Stimulated activated CD8-positive, alpha-beta memory T cell treated with anti-CD3 and anti-CD28 coated beads, Interleukin-2, amount 100 ng/mL, for 1 hour (primary cell): ENCODE data around the gene COL5A3.
A peak's percentile ranks its signal among the peaks of the same experiment; 100 is the strongest.
"Not testable (repeated sequence)": the region's sequence is repeated elsewhere in the genome, so short reads cannot be mapped to it uniquely, and the experiment has no call there.

Experiments used
- DNase-seq, 2 donors: peaks; one replicate each; pipeline ENCODE4 v3.0.0-alpha.2; 2020; ENCODE audit warnings: low read depth in 2 of 2

COL5A3 gene

DNA sequence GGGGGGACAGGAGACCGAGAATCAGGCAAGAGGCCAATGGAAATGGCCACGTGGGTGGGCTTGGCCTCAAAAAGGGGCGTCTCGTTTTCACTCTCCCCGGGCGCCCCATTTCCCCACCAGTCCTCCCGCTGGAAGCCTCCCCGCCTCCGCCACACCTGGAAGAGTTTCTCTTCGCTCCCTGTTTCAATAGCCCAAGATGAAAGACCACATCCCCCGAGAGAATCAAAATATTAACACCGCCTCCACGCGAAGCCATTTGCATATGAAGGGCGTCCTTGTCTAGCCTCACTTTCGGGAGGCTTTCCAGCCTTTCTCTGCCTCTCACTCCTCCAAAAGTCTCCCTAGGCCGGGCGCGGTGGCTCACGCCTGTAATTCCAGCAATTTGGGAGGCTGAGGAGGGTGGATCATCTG, 73.3 kb downstream of the COL5A3 start:
- no peak for DNase-seq

GRCh38 chr19:9936326-9937000, 73.8 kb downstream of the COL5A3 start, which contains the start of gene OLFM2:
Gene OLFM2 (minus strand): TSS chr19:9936515. CDS start chr19:9936366, 149 bp downstream.
- no peak for DNase-seq

DNA sequence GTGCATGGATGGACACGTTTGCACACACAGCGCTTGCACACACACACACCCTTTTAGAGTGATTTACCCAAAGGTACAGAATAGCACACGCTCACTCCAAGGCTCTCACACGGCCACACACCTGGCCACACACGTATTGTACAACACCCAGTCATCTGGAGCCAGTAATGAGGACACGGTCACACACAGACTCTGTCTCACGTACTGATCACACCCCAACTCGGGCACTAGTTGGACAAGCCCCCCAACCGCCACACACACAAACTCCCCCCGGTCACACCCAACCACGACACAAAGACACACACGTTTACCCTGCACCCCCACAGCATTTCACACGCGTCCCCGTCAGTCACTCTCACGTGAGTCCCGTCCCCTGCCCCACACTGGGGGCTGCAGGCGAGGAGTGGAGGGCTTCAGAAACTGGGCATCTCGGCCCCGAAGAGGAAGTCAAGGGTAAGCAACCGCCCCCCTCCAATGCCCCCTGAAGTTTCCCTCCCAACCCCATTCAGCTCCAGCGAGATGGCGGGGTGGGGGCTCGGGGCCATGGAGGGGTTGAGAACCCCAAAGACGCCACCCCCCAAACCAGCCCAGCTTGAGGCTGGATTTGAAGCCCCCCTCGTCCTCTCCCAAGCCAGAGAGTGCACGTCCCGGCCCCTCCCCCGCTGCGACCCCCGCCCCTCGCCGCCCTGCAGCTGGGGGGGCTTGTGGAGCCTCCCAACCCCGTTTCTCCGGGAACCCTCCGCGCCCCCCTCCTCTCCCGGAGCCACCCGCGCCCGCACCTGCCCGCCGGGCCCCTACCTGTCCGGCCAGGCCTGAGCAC, 74.6 kb downstream of the COL5A3 start:
- no peak for DNase-seq

DNA sequence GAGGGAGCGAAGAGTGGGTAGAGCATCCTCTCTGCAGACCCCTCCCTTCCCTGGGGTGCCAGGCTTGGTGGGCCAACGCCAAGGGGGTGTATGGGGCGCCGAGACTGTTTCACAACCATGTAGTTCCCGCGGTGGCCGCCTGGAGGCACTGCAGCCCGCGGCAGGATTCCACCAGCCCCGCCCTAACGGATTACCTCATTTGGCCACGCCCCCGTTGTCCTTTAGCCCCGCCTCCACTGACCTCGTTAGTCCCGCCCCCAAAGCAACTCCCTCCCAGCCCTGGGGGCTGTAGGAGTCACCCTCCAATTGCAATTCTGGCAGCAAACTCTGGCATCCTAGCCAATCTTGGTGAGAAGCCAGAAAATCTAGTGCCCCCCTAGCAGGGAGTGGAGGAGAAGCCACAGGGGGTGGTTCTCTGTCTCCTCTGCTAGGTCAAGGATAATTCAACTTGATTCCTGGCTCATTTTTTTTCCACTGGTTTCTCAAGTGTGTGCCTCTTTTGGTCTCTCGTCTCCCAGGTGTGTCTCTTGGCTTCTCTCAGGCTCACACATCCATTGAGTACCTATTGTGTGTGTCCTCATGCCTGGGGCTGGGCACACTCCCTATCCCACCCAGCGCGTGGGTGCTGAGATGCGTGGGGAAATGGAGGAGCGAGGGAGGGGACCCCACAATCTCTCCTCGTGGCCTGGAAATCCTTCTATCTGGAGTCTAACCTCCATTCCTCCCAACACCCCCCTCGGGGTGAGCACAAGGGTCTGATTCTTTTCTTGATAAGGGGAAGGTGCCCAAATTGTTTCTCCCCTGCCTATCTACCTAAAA, 76.0 kb downstream of the COL5A3 start:
- DNase-seq, result peak; percentile 65 to 67

DNA sequence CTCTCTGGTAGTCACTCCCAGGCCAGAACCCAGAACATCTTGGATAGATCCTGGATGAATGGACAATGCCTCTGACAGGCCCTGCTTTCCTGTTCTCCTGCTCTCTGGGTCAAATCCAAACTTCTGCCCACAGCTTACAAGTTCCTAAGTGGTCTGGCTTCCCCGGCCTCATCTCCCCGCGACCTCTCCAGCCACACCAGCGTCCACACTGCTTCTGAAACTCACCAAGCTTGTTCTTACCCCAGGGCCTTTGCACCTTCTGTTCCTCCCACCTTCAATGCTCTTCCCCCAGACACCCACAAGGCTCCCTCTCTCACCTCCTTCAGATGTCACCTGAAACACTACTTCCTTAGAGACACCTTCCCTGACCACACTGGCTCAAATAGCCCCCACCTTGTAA, 77.5 kb downstream of the COL5A3 start:
- no peak for DNase-seq

DNA sequence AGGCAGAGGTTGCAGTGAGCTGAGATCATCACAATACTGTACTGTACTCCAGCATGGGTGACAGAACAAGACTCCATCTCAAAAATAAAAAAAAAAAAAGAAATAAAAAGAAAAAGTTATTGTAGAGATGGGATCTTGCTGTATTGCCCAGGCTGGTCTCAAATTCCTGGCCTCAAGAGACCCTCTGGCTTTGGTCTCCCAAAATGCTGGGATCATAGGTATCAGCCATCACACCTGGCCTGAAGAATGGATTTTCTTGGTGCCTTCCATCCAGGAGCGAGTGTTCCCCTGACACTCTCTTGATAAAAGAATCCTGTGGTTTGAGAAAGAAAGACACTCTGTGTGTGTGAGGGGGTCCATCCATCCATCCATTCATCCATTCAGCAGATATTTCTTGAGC, 78.7 kb downstream of the COL5A3 start:
- no peak for DNase-seq

DNA sequence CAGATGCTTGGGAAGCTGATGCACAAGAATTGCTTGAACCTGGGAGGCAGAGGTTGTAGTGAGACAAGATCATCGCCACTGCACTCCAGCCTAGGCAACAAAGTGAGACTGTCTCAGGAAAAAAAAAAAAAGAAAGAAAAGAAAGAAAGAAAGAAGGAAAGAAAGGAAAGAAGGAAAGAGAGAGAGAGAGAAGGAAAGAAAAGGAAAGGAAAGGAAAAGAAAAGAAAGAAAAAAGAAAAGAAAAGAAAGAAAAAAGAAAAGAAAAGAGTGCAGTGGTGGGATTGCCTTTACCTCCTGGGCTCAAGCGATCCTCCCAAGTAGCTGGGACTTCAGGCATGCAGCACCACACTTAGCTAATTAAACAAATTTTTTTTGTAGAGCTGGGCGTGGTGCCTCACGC, 86.9 kb downstream of the COL5A3 start:
- no peak for DNase-seq

DNA sequence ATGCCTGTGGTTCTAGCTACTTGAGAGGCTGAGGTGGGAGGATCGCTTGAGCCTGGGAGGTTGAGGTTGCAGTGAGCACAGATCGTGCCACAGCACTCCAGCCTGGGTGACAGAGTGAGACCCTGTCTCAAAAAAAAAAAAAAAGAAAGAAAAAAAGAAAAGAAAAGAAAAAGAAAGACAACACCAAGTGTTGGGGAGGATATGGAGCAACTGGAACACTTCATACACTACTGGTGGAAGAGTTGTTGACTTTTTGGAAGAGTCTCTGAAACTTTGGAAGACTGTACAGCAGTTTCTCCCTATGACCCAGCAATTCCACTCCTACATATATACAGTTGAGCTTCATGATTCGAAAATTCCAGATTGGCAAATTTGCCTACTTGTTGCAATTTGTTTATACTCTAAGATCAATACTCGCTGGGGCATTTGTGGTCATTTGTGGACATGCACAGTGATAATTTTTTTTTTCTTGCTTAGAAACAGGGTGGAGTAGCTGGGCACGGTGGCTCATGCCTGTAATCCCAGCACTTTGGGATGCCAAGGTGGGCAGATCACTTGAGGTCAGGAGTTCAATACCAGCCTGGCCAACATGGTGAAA, 87.4 kb downstream of the COL5A3 start:
- not testable (repeated sequence) for DNase-seq

DNA sequence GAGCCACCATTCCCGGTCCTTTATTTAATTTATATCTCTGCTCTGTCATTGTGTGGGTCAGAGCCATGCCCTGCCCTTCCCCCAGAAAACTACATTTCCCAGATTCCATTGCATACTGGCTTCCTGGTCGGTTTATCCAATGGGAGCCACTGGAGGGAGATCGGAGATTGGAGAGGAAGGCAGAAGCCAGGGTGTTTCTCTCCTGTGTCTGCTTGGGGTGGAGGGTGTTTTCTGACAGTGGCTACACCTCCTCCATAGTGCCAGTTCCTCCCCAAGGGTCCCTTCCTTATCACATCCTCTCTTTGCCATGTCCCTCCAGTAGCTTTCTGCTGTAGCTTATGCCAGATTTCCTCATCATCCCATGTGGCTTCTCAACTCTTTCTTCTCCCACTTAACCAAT, 93.0 kb downstream of the COL5A3 start:
- DNase-seq, result no peak

GRCh38 chr19:9916719-9917118, 93.6 kb downstream of the COL5A3 start:
- no peak for DNase-seq

DNA sequence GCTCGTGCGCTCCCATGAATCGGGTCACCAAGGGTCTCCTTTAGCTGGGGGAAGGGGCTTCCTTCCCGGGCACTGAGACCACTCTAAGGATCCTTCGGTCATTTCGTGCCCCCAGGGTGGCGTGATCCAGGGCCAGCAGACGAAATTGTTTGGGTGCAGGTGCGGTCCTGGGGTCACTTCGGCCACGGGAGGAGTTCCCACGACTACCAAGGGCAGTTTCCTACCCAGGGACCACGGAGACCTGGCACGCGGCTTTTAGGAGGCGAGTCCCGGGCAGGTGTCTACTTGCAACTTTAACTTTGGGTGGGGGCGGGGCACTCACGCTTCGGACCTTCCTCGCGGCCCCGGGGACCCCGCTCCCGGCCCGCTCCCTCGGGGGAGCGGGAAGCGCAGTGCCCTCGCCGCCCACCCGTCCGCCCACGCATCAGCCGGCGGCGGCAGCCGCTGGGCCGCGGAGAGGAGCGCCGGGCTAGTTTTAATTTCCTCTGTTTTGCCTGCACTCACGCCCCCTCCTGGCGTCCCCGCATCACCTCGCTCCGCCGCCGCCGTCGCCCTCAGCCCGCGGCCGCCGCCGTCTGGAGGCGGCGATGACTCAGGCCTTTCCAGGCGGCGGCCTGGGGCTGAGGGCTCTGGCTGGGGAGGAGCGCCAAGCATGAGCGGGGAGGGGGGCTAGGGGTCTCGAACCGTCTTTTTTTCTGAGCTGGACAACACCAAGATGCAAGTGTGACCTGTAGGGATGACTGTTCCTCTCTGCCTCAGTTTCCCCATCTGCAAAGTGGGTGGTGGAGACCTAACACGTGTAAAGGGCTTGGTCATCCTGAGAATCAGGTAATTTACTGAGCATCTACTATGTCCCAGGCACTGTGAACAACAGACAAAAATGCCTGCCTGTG, 95.7 kb downstream of the COL5A3 start:
- DNase-seq, result peak; percentile 66 to 70

GRCh38 chr19:9914001-9914314, 96.3 kb downstream of the COL5A3 start:
- no peak for DNase-seq

- DNase-seq, result no peak
Measured at GRCh38 chr19:9913237-9914000, 96.9 kb downstream of the COL5A3 start.

- no peak for DNase-seq
Measured at GRCh38 chr19:9912551-9913236, 97.6 kb downstream of the COL5A3 start.

- no peak for DNase-seq
Measured at GRCh38 chr19:9911524-9912185, 98.6 kb downstream of the COL5A3 start.

GRCh38 chr19:9910625-9911024, 99.7 kb downstream of the COL5A3 start:
- no peak for DNase-seq
